ENCODE data around the gene CCDC71L.

- TF ChIP-seq, protein P1, sequence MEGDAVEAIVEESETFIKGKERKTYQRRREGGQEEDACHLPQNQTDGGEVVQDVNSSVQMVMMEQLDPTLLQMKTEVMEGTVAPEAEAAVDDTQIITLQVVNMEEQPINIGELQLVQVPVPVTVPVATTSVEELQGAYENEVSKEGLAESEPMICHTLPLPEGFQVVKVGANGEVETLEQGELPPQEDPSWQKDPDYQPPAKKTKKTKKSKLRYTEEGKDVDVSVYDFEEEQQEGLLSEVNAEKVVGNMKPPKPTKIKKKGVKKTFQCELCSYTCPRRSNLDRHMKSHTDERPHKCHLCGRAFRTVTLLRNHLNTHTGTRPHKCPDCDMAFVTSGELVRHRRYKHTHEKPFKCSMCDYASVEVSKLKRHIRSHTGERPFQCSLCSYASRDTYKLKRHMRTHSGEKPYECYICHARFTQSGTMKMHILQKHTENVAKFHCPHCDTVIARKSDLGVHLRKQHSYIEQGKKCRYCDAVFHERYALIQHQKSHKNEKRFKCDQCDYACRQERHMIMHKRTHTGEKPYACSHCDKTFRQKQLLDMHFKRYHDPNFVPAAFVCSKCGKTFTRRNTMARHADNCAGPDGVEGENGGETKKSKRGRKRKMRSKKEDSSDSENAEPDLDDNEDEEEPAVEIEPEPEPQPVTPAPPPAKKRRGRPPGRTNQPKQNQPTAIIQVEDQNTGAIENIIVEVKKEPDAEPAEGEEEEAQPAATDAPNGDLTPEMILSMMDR (IDR thresholded peaks at IDR 0.05; ENCODE audit: poor library complexity, severe bottlenecking): no peak
- TF ChIP-seq MXI1 (conservative IDR thresholded peaks at IDR 0.05; ENCODE audit: poor library complexity, severe bottlenecking) (no peak), REST (IDR thresholded peaks at IDR 0.05; ENCODE audit: borderline replicate concordance) (no peak)
These were observed 1.6 kb downstream of the CCDC71L start for GRCh38 chr7:106659166-106659962.
